GM23338 (cell line): Measurements from ENCODE around the gene MDM2. TPM values are rescaled to one million over a fixed set of nuclear protein-coding genes. Genes with fewer than 3 reads are reported as not detected.

Experiments used
- ATAC-seq: fragments of 200-7000 bp; cut with Tn5 transposase; 3 replicates; pipeline ENCODE4 v1.9.1; 2020
- DNase-seq: peaks from one replicate; pipeline ENCODE4 v3.0.0-alpha.2; 2015; ENCODE audit warnings: low spot score
- H2AFZ ChIP-seq: fragments of 200-600 bp; sonication (generic); 2 replicates; pipeline ENCODE4 v1.8.0; 2016; ENCODE audit warnings: antibody characterized with exemption, mild to moderate bottlenecking, moderate library complexity
- H3F3A ChIP-seq: fragments of 200-600 bp; sonication (generic); replicated peaks from 2 replicates; pipeline ENCODE4 v1.8.0; 2017; ENCODE audit warnings: antibody characterized with exemption, mixed run types, low read depth
- H3K27ac ChIP-seq: fragments of 200-600 bp; sonication (generic); 2 replicates; pipeline ENCODE4 v1.6.1; 2016; ENCODE audit warnings: low read depth
- H3K27me3 ChIP-seq: fragments of 200-600 bp; sonication (generic); 2 replicates; pipeline ENCODE4 v1.8.0; 2016; ENCODE audit warnings: mild to moderate bottlenecking, mixed run types, moderate library complexity; ENCODE audit not compliant: insufficient read depth
- H3K36me3 ChIP-seq: fragments of 200-600 bp; sonication (generic); 2 replicates; pipeline ENCODE4 v1.8.0; 2016; ENCODE audit warnings: mild to moderate bottlenecking; ENCODE audit not compliant: insufficient read depth
- H3K4me1 ChIP-seq: fragments of 200-600 bp; sonication (generic); 2 replicates; pipeline ENCODE4 v1.8.0; 2016; ENCODE audit warnings: mild to moderate bottlenecking, moderate library complexity; ENCODE audit not compliant: insufficient read depth
- H3K4me2 ChIP-seq: fragments of 200-600 bp; sonication (generic); 2 replicates; pipeline ENCODE4 v1.7.1; 2017; ENCODE audit warnings: mixed run types
- H3K4me3 ChIP-seq: fragments of 200-600 bp; sonication (generic); 2 replicates; pipeline ENCODE4 v1.6.1; 2016; ENCODE audit warnings: mixed run types
- H3K79me2 ChIP-seq: fragments of 200-600 bp; sonication (generic); replicated peaks from 2 replicates; pipeline ENCODE4 v1.8.0; 2017; ENCODE audit warnings: mild to moderate bottlenecking; ENCODE audit not compliant: insufficient read depth
- H3K9me2 ChIP-seq: fragments of 200-600 bp; sonication (generic); 2 replicates; pipeline ENCODE4 v1.8.0; 2017; ENCODE audit not compliant: insufficient read depth
- H4K20me1 ChIP-seq: fragments of 200-600 bp; sonication (generic); replicated peaks from 2 replicates; pipeline ENCODE4 v1.8.0; 2017; ENCODE audit warnings: mild to moderate bottlenecking; ENCODE audit not compliant: insufficient read depth
- H3K27ac Mint-ChIP-seq: 2 replicates; pipeline ENCODE4 v1.8.0; 2020; ENCODE audit warnings: inconsistent platforms, mild to moderate bottlenecking, moderate library complexity, mixed read lengths
- H3K27me3 Mint-ChIP-seq: 3 replicates; pipeline ENCODE4 v1.8.0; 2022; ENCODE audit warnings: low read depth, mild to moderate bottlenecking, moderate library complexity, mixed read lengths, inconsistent platforms; ENCODE audit not compliant: insufficient read depth, poor library complexity
- H3K36me3 Mint-ChIP-seq: 3 replicates; pipeline ENCODE4 v1.8.0; 2021; ENCODE audit warnings: low read depth, mild to moderate bottlenecking, inconsistent platforms, moderate library complexity, mixed read lengths
- H3K4me1 Mint-ChIP-seq: 3 replicates; pipeline ENCODE4 v1.8.0; 2020; ENCODE audit warnings: mild to moderate bottlenecking, inconsistent platforms, mixed read lengths
- H3K4me3 Mint-ChIP-seq: 3 replicates; pipeline ENCODE4 v1.8.0; 2021; ENCODE audit warnings: moderate library complexity, mild to moderate bottlenecking, inconsistent platforms, mixed read lengths
- H3K9me3 Mint-ChIP-seq: 3 replicates; pipeline ENCODE4 v1.8.0; 2020; ENCODE audit warnings: moderate library complexity, mild to moderate bottlenecking, inconsistent platforms, mixed read lengths
- CREB1 ChIP-seq: fragments of 250-450 bp; sonication (Bioruptor Pico); IDR thresholded peaks from 2 replicates; pipeline ENCODE4 v1.5.0; 2020; ENCODE audit warnings: low read depth, mild to moderate bottlenecking, moderate library complexity
- CTCF ChIP-seq, 2 experiments: fragments of 200-600 bp in 1 of 2; sonication (generic) in 1 of 2; conservative IDR thresholded peaks; 2 replicates each; pipeline versions ENCODE4 v1.5.1 to v1.6.1; 2016 to 2017; ENCODE audit warnings: antibody characterized with exemption in 2 of 2, low read depth in 2 of 2, mild to moderate bottlenecking in 2 of 2, moderate library complexity in 1 of 2
- EZH2 ChIP-seq: fragments of 200-600 bp; sonication (generic); IDR thresholded peaks from one replicate; pipeline ENCODE4 v1.8.0; 2017; ENCODE audit warnings: antibody characterized with exemption, mild to moderate bottlenecking, low read depth; ENCODE audit not compliant: unreplicated experiment
- EZH2phosphoT487 ChIP-seq: fragments of 200-600 bp; sonication (generic); IDR thresholded peaks from one replicate; pipeline ENCODE4 v1.8.1; 2018; ENCODE audit warnings: antibody characterized with exemption; ENCODE audit not compliant: unreplicated experiment
- NANOG ChIP-seq: IDR thresholded peaks from 2 replicates; pipeline ENCODE4 v1.6.1; 2016; ENCODE audit warnings: antibody characterized with exemption, borderline replicate concordance
- REST ChIP-seq: IDR thresholded peaks from one replicate; pipeline ENCODE4 v1.6.1; 2018; ENCODE audit warnings: antibody characterized with exemption; ENCODE audit not compliant: unreplicated experiment
- ZNF114 ChIP-seq: fragments of 250-450 bp; sonication (Bioruptor Pico); IDR thresholded peaks from 2 replicates; pipeline ENCODE4 v1.5.0; 2020; ENCODE audit warnings: mild to moderate bottlenecking, moderate library complexity
- ZNF331 ChIP-seq: fragments of 250-450 bp; sonication (Bioruptor Pico); IDR thresholded peaks from 2 replicates; pipeline ENCODE4 v1.5.0; 2020; ENCODE audit warnings: low read depth, mild to moderate bottlenecking, moderate library complexity
- polyA plus RNA-seq: library from polyadenylated mRNA; unstranded; fragments of >200 nt; fragmentation: Nextera tagmentation; extraction: Ambion mirVana; gene quantifications from 2 replicates; pipeline ENCODE4 v1.2.1, GENCODE V29; 2016
- total RNA-seq: library from RNA; depleted of rRNA; stranded (reverse); fragments of >200 nt; shearing (Covaris generic); gene quantifications from 2 replicates; pipeline ENCODE4 v1.2.3, GENCODE V29; 2014
- TF ChIP-seq, protein P1 (sequence below): fragments of 250-450 bp; sonication (Bioruptor Pico); IDR thresholded peaks from 2 replicates; pipeline ENCODE4 v1.5.0; 2020; ENCODE audit warnings: mild to moderate bottlenecking, moderate library complexity

Gene MDM2
- total and polyA plus RNA-seq, 2 experiments from 2014 or later = 105 to 136 TPM

- Histone ChIP-seq H3F3A (no peaks in the 10 kb centered on the region), H2AFZ (no peak overlapping the region), H3K9me2 (no peaks in the 10 kb centered on the region), H3K27ac (no peak overlapping the region), H3K4me3 (no peak overlapping the region), H3K36me3 (peaks cover 6% of the 10 kb centered on the region; the same call in 1 of the 2 replicates), H4K20me1 (no peaks in the 10 kb centered on the region), H3K4me2 (no peak overlapping the region), H3K79me2 (no peaks in the 10 kb centered on the region), H3K4me1 (no peaks in the 10 kb centered on the region), H3K27me3 (no peaks in the 10 kb centered on the region)
- Mint-ChIP-seq H3K4me3 (no peak overlapping the region), H3K4me1 (no peaks in the 10 kb centered on the region), H3K9me3 (no peaks in the 10 kb centered on the region), H3K27me3 (peaks cover 3% of the 10 kb centered on the region), H3K27ac (no peak overlapping the region), H3K36me3 (peaks cover 19% of the 10 kb centered on the region)
- ATAC-seq (no peak), DNase-seq (no peak)
- TF ChIP-seq ZNF114 (no peak), EZH2 (no peak), ZNF331 (CRISPR knock-in tag) (no peak), CREB1 (CRISPR knock-in tag) (no peak), REST (no peak), CTCF (conservative IDR thresholded peaks at IDR 0.05; ENCODE audit: low read depth in 2 of 2) (no peak), EZH2phosphoT487 (no peak), NANOG (no peak)
- TF ChIP-seq, protein P1, sequence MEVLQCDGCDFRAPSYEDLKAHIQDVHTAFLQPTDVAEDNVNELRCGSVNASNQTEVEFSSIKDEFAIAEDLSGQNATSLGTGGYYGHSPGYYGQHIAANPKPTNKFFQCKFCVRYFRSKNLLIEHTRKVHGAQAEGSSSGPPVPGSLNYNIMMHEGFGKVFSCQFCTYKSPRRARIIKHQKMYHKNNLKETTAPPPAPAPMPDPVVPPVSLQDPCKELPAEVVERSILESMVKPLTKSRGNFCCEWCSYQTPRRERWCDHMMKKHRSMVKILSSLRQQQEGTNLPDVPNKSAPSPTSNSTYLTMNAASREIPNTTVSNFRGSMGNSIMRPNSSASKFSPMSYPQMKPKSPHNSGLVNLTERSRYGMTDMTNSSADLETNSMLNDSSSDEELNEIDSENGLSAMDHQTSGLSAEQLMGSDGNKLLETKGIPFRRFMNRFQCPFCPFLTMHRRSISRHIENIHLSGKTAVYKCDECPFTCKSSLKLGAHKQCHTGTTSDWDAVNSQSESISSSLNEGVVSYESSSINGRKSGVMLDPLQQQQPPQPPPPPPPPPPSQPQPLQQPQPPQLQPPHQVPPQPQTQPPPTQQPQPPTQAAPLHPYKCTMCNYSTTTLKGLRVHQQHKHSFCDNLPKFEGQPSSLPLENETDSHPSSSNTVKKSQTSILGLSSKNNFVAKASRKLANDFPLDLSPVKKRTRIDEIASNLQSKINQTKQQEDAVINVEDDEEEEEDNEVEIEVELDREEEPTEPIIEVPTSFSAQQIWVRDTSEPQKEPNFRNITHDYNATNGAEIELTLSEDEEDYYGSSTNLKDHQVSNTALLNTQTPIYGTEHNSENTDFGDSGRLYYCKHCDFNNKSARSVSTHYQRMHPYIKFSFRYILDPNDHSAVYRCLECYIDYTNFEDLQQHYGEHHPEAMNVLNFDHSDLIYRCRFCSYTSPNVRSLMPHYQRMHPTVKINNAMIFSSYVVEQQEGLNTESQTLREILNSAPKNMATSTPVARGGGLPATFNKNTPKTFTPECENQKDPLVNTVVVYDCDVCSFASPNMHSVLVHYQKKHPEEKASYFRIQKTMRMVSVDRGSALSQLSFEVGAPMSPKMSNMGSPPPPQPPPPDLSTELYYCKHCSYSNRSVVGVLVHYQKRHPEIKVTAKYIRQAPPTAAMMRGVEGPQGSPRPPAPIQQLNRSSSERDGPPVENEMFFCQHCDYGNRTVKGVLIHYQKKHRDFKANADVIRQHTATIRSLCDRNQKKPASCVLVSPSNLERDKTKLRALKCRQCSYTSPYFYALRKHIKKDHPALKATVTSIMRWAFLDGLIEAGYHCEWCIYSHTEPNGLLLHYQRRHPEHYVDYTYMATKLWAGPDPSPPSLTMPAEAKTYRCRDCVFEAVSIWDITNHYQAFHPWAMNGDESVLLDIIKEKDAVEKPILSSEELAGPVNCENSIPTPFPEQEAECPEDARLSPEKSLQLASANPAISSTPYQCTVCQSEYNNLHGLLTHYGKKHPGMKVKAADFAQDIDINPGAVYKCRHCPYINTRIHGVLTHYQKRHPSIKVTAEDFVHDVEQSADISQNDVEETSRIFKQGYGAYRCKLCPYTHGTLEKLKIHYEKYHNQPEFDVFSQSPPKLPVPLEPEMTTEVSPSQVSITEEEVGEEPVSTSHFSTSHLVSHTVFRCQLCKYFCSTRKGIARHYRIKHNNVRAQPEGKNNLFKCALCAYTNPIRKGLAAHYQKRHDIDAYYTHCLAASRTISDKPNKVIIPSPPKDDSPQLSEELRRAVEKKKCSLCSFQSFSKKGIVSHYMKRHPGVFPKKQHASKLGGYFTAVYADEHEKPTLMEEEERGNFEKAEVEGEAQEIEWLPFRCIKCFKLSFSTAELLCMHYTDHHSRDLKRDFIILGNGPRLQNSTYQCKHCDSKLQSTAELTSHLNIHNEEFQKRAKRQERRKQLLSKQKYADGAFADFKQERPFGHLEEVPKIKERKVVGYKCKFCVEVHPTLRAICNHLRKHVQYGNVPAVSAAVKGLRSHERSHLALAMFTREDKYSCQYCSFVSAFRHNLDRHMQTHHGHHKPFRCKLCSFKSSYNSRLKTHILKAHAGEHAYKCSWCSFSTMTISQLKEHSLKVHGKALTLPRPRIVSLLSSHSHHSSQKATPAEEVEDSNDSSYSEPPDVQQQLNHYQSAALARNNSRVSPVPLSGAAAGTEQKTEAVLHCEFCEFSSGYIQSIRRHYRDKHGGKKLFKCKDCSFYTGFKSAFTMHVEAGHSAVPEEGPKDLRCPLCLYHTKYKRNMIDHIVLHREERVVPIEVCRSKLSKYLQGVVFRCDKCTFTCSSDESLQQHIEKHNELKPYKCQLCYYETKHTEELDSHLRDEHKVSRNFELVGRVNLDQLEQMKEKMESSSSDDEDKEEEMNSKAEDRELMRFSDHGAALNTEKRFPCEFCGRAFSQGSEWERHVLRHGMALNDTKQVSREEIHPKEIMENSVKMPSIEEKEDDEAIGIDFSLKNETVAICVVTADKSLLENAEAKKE = no peak
These were observed 39.5 kb upstream of the MDM2 start for GRCh38 chr12:68768431-68768939.
